HepG2 (cell line): Measurements from ENCODE around the gene MYO1G. TPM values are rescaled to one million over a fixed set of nuclear protein-coding genes. Genes with fewer than 3 reads are reported as not detected.
A peak's percentile ranks its signal among the peaks of the same experiment; 100 is the strongest.

ENCODE experiments used
- ATAC-seq: fragments of 200-7000 bp; cut with Tn5 transposase; 3 replicates; pipeline ENCODE4 v1.9.1; 2020; ENCODE audit warnings: mild to moderate bottlenecking, moderate library complexity
- BruUV-seq: library from RNA; stranded (reverse); fragments of 400-500 nt; replicated peaks from 2 replicates; lab custom pipeline; 2021; lab: Mats Ljungman, UMichigan
- CTCF ChIA-PET: fragments of 300-600 bp; formaldehyde crosslinking; extraction: SDS; loops from one replicate; lab custom pipeline; 2021; ENCODE audit warnings: low total read pairs, inconsistent platforms, low intra/inter-chr PET ratio; lab: Yijun Ruan, JAX
- POLR2A ChIA-PET: fragments of 350-600 bp; sonication (Branson Sonifier 250); formaldehyde crosslinking; loops from one replicate; lab custom pipeline; 2020; ENCODE audit warnings: antibody characterized with exemption, inconsistent platforms; lab: Yijun Ruan, JAX
- DNase-seq: peaks from one replicate; pipeline ENCODE4 v3.0.0-alpha.2; 2015; ENCODE audit warnings: low spot score
- FAIRE-seq: peaks from 3 replicates; lab custom pipeline; 2011; peaks lifted over from hg19 to GRCh38; lab: Jason Lieb, UNC
- H2AFZ ChIP-seq: one replicate; pipeline ENCODE4 v1.6.1; 2011; ENCODE audit warnings: low read length, inconsistent platforms
- H3K27ac ChIP-seq: fragments of 300-600 bp; 3 replicates; pipeline ENCODE4 v1.8.0; 2011; ENCODE audit warnings: mixed run types, mild to moderate bottlenecking, mixed read lengths, low read length, inconsistent platforms; ENCODE audit not compliant: insufficient read depth; ENCODE audit errors: extremely low read length
- H3K27me3 ChIP-seq, 2 experiments: fragments of 200-600 bp in 1 of 2; 2 replicates in 1 of 2; 3 replicates in 1 of 2; pipeline versions ENCODE4 v1.6.0 to v1.8.0; 2011; ENCODE audit warnings: low read length in 2 of 2, mild to moderate bottlenecking in 2 of 2, moderate library complexity in 2 of 2, inconsistent platforms in 1 of 2; ENCODE audit not compliant: insufficient read depth in 2 of 2, control insufficient read depth in 1 of 2
- H3K36me3 ChIP-seq, 2 experiments: fragments of 200-600 bp in 1 of 2; replicated peaks in 1 of 2; 2 replicates in 1 of 2; 3 replicates in 1 of 2; pipeline versions ENCODE4 v1.5.1 to v1.8.0; 2011; ENCODE audit warnings: low read length in 2 of 2, inconsistent platforms in 1 of 2; ENCODE audit not compliant: insufficient read depth in 2 of 2, control insufficient read depth in 1 of 2
- H3K4me1 ChIP-seq: 2 replicates; pipeline ENCODE4 v1.5.1; 2012; ENCODE audit warnings: low read length, inconsistent platforms; ENCODE audit not compliant: insufficient read depth
- H3K4me2 ChIP-seq: 2 replicates; pipeline ENCODE4 v1.6.0; 2011; ENCODE audit warnings: low read depth, low read length, inconsistent platforms
- H3K4me3 ChIP-seq, 3 experiments: fragments of 200-600 bp in 1 of 3; sonication (generic), shearing (Covaris generic) in 1 of 3; replicated peaks in 1 of 3; 2 replicates each; pipeline ENCODE4 v1.5.1; 2011 to 2016; ENCODE audit warnings: low read length in 3 of 3, inconsistent platforms in 2 of 3, low read depth in 2 of 3, mild to moderate bottlenecking in 2 of 3, control low read depth in 1 of 3, mixed read lengths in 1 of 3; ENCODE audit not compliant: insufficient read depth in 1 of 3
- H3K79me2 ChIP-seq: one replicate; pipeline ENCODE4 v1.6.1; 2011; ENCODE audit warnings: low read length, inconsistent platforms; ENCODE audit not compliant: insufficient read depth
- H3K9ac ChIP-seq: 2 replicates; pipeline ENCODE4 v1.6.0; 2011; ENCODE audit warnings: mild to moderate bottlenecking, low read depth, low read length, inconsistent platforms; ENCODE audit not compliant: insufficient read depth
- H3K9me3 ChIP-seq: 2 replicates; pipeline ENCODE4 v1.5.1; 2012; ENCODE audit warnings: mild to moderate bottlenecking, low read length
- H4K20me1 ChIP-seq: 2 replicates; pipeline ENCODE4 v1.6.0; 2011; ENCODE audit warnings: inconsistent platforms, mild to moderate bottlenecking, low read length, moderate library complexity; ENCODE audit not compliant: insufficient read depth
- DNMT3B ChIP-seq: conservative IDR thresholded peaks from 2 replicates; pipeline ENCODE4 v1.6.1; 2016; ENCODE audit warnings: missing biosample characterization, control low read depth
- HNRNPH1 ChIP-seq: fragments of 200-400 bp; formaldehyde crosslinking; optimal IDR thresholded peaks from 2 replicates; pipeline ENCODE3; 2017; ENCODE audit warnings: mild to moderate bottlenecking, low read depth, low read length
- POLR2AphosphoS2 ChIP-seq: IDR thresholded peaks from 2 replicates; pipeline ENCODE4 v1.6.1; 2011; ENCODE audit warnings: low read depth, low read length, improper control_type of control experiment
- REPIN1 ChIP-seq: sonication (generic); formaldehyde crosslinking; IDR thresholded peaks from 2 replicates; pipeline ENCODE4 v1.8.0; 2022; ENCODE audit warnings: missing genetic modification reagents, low read depth, mild to moderate bottlenecking, borderline replicate concordance
- ZBTB38 ChIP-seq: sonication (generic); formaldehyde crosslinking; IDR thresholded peaks from 2 replicates; pipeline ENCODE4 v1.5.1; 2020; ENCODE audit warnings: mild to moderate bottlenecking, missing genetic modification reagents
- ZBTB46 ChIP-seq: sonication (generic); formaldehyde crosslinking; IDR thresholded peaks from 2 replicates; pipeline ENCODE4 v1.4.0; 2020; ENCODE audit warnings: mild to moderate bottlenecking, missing genetic modification reagents, borderline replicate concordance
- ZNF138 ChIP-seq: sonication (generic); formaldehyde crosslinking; IDR thresholded peaks from 2 replicates; pipeline ENCODE4 v1.5.0; 2020; ENCODE audit warnings: mild to moderate bottlenecking, low read depth, missing genetic modification reagents
- ZNF788 ChIP-seq: sonication (generic); formaldehyde crosslinking; IDR thresholded peaks from 2 replicates; pipeline ENCODE4 v1.5.0; 2020; ENCODE audit warnings: mild to moderate bottlenecking, missing genetic modification reagents, borderline replicate concordance
- WGBS: methylation state at CpG from one replicate; pipeline ENCODE4 v1.1.6; 2017; ENCODE audit warnings: low lambda C conversion rate; 5-methylcytosine and 5-hydroxymethylcytosine counted together
- in situ Hi-C: cut with HindIII; loops from 2 replicates; pipeline ENCODE4 v1.10.0; 2017; ENCODE audit warnings: low pct_unique_long_range_greater_than_20kb; ENCODE audit not compliant: extremely low pct_ligation_motif_present
- intact Hi-C: fragments of 100-400 bp; cut with micrococcal nuclease; formaldehyde crosslinking; loops from one replicate; pipeline ENCODE4 v1.10.0; 2022; ENCODE audit not compliant: unreplicated experiment
- polyA plus RNA-seq, 8 experiments: library from polyadenylated mRNA; depleted of rRNA in 3 of 8; stranded (reverse) in 7 of 8; unstranded in 1 of 8; fragments of >200 nt; fragmentation: Illumina TruSeq in 4 of 8; extraction: Trizol in 4 of 8; gene quantifications; 2 replicates each; pipeline versions ENCODE4 v1.2.1 to v1.2.3, GENCODE V29; 2011 to 2016; ENCODE audit warnings: low read depth in 4 of 8, missing spikeins in 1 of 8, mixed read lengths in 1 of 8; ENCODE audit not compliant: insufficient read depth in 1 of 8
- total RNA-seq, 5 experiments: library from RNA; depleted of rRNA; stranded (reverse); fragments of >200 nt; fragmentation: Illumina TruSeq; extraction: Trizol; gene quantifications; 2 replicates each; pipeline ENCODE4 v1.2.3, GENCODE V29; 2016; ENCODE audit warnings: low read depth in 1 of 5
- TF ChIP-seq, protein P1 (sequence below): sonication (generic); formaldehyde crosslinking; IDR thresholded peaks from 2 replicates; pipeline ENCODE4 v1.4.0; 2020; ENCODE audit warnings: missing genetic modification reagents
- TF ChIP-seq, protein P2 (sequence below): IDR thresholded peaks from 2 replicates; pipeline ENCODE4 v1.6.1; 2016; ENCODE audit warnings: low read depth, borderline replicate concordance
- TF ChIP-seq, protein P3 (sequence below): sonication (generic); formaldehyde crosslinking; IDR thresholded peaks from 2 replicates; pipeline ENCODE4 v1.5.1; 2020; ENCODE audit warnings: missing genetic modification reagents, mild to moderate bottlenecking, borderline replicate concordance

The MYO1G gene
- total and polyA plus RNA-seq, 2 of the 13 experiments (the other 11 are each of a cell fraction or from before 2014, with no cell fraction given), result 0.29 to 1.1 TPM

GRCh38 chr7:45007571-45008328 is 28.9 kb upstream of the MYO1G start (continued):
- TF ChIP-seq ZNF788 (CRISPR knock-in tag) (no peak), HNRNPH1 (no peak), DNMT3B (CRISPR knock-in tag) (no peak), POLR2AphosphoS2 (no peak), ZNF138 (no peak)
- TF ChIP-seq, all 625 proteins: peak for 0

GRCh38 chr7:45007106-45007505 is 28.3 kb upstream of the MYO1G start:
- intact Hi-C loops (no loop called here), in situ Hi-C loops (no loop called here)
- Histone ChIP-seq H3K4me2 (no peak overlapping the region), H3K36me3 (no peaks in the 10 kb centered on the region), H4K20me1 (no peaks in the 10 kb centered on the region), H2AFZ (no peak overlapping the region), H3K27me3 (no peaks in the 10 kb centered on the region), H3K9ac (no peak overlapping the region), H3K27ac (no peak overlapping the region), H3K9me3 (no peaks in the 10 kb centered on the region), H3K4me3 (no peak overlapping the region), H3K4me1 (peaks cover 10% of the 10 kb centered on the region), H3K79me2 (peaks cover 11% of the 10 kb centered on the region)
- CTCF ChIA-PET, result no interaction called here
- FAIRE-seq (no peak), DNase-seq (no peak), ATAC-seq (no peak)
- TF ChIP-seq ZBTB38 (CRISPR knock-in tag) (peak; percentile 51; the same call in 1 of the 2 replicates), ZNF138 (no peak)
- POLR2A ChIA-PET, result no interaction called here
- 96% methylated on average over 7 of the region's 7 CpGs for WGBS
- BruUV-seq, result no TSS peak

DNA sequence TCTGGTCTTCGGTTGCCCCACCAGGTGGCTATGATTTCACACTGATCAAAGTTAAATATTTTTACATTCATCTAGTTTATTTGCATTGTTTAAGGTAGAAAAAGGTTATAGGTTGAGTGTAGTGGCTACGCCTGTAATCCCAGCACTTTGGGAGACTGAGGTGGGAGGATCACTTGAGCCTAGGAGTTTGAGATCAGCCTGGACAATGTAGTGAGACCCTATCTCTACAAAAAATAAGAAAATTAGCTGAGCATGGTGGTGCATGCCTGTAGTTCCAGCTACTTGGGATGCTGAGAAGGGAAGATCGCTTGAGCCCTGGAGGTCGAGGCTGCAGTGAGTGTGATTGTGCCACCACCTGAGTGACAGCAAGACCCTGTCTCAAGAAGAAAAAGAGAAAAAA is 25.0 kb upstream of the MYO1G start:
- Histone ChIP-seq H3K27ac (no peak overlapping the region), H3K36me3 (no peaks in the 10 kb centered on the region), H3K4me2 (no peak overlapping the region), H3K9ac (no peak overlapping the region), H2AFZ (no peak overlapping the region), H3K27me3 (no peaks in the 10 kb centered on the region), H3K79me2 (peaks cover 27% of the 10 kb centered on the region), H3K9me3 (no peaks in the 10 kb centered on the region), H3K4me3 (no peak overlapping the region), H4K20me1 (no peaks in the 10 kb centered on the region), H3K4me1 (peaks cover 21% of the 10 kb centered on the region)
- no peak for DNase-seq
- POLR2A ChIA-PET, result interaction anchor here (0.5 kb wide), 1 partner anchor 243 kb away, joined by 3 read pairs; no protein-coding TSS in a partner anchor
- CTCF ChIA-PET, result no interaction called here
- no peak for ATAC-seq
- in situ Hi-C loops, result no loop called here
- no TSS peak for BruUV-seq
- WGBS, result 98% methylated on average over 4 of the region's 4 CpGs
- intact Hi-C loops, result loop anchor here (5.0 kb wide), 1 partner anchor 109 kb away; the partner anchor contains the start of gene TBRG4
- FAIRE-seq, result no peak
- TF ChIP-seq, protein P1, sequence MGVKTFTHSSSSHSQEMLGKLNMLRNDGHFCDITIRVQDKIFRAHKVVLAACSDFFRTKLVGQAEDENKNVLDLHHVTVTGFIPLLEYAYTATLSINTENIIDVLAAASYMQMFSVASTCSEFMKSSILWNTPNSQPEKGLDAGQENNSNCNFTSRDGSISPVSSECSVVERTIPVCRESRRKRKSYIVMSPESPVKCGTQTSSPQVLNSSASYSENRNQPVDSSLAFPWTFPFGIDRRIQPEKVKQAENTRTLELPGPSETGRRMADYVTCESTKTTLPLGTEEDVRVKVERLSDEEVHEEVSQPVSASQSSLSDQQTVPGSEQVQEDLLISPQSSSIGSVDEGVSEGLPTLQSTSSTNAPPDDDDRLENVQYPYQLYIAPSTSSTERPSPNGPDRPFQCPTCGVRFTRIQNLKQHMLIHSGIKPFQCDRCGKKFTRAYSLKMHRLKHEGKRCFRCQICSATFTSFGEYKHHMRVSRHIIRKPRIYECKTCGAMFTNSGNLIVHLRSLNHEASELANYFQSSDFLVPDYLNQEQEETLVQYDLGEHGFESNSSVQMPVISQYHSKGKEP (CRISPR knock-in tag), result no peak
- TF ChIP-seq, protein P2, sequence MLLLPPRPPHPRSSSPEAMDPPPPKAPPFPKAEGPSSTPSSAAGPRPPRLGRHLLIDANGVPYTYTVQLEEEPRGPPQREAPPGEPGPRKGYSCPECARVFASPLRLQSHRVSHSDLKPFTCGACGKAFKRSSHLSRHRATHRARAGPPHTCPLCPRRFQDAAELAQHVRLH (CRISPR knock-in tag), result no peak
- TF ChIP-seq REPIN1 (CRISPR knock-in tag) (no peak), ZBTB46 (CRISPR knock-in tag) (no peak)
- TF ChIP-seq, protein P3, sequence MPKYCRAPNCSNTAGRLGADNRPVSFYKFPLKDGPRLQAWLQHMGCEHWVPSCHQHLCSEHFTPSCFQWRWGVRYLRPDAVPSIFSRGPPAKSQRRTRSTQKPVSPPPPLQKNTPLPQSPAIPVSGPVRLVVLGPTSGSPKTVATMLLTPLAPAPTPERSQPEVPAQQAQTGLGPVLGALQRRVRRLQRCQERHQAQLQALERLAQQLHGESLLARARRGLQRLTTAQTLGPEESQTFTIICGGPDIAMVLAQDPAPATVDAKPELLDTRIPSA (CRISPR knock-in tag), result no peak
